ENCODE results near the gene CLEC4E.
"Not testable (repeated sequence)": the region's sequence is repeated elsewhere in the genome, so short reads cannot be mapped to it uniquely, and the experiment has no call there.

Gene CLEC4E

GRCh38 chr12:8554451-8555195, 13.9 kb upstream of the CLEC4E start:
- H3K4me3 ChIP-seq (ENCODE audit: low read length): no peak overlapping the region
- TF ChIP-seq ZNF274 (IDR thresholded peaks at IDR 0.05; ENCODE audit: low read depth, low read length): no peak

DNA sequence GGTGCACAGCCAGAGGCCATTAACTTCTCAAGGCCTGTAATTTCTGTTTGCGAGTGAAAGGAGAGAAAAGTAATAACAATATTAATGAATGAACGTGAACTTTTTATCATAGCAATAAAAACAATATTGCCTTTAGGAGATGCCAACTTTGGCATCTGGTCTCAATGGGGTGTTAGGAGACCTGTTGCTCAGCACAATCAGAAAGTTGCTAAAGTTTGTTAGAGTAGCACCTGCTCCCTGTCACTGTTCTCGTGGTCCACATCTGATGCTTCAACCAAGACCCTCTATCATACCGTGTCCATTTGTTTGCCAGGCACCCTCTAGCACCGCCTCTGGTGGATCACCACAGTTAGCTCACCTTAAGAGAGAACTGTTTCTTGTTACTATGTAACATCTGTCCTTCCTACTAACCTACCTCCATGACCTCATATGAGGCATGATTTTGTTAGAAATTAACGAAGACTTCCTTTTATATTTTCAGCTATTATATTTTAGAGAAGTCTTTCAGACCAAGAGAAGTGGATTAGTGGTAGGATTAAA, 12.5 kb upstream of the CLEC4E start:
- no peak overlapping the region for H3K4me3 ChIP-seq (ENCODE audit: low read length)
- no peak for TF ChIP-seq ZNF274 (IDR thresholded peaks at IDR 0.05; ENCODE audit: low read depth, low read length)

DNA sequence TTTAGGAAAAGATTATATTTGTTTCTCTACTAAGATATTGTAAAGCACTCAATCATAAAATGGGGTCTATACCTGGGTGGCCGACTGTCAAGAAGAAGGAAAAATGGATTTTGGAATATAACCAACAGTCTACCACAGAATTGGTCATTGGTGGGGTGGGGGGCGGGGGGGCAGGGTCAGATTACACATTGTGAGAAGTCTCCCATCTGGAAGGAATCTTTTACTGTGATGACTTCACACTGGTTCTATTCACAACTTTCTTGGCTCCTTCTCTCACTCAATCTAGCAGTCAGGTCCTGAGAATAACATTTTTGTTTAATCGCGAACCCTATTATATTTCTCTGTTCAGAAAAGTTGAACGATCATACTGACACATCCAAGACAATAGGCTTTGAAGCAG, 8.7 kb upstream of the CLEC4E start:
- TF ChIP-seq ZNF274 (IDR thresholded peaks at IDR 0.05; ENCODE audit: low read depth, low read length): no peak
- H3K4me3 ChIP-seq (ENCODE audit: low read length): no peak overlapping the region

- no peak overlapping the region for H3K4me3 ChIP-seq (ENCODE audit: low read length)
- TF ChIP-seq ZNF274 (IDR thresholded peaks at IDR 0.05; ENCODE audit: low read depth, low read length): no peak
These were observed 7.5 kb upstream of the CLEC4E start for GRCh38 chr12:8548192-8548591.

DNA sequence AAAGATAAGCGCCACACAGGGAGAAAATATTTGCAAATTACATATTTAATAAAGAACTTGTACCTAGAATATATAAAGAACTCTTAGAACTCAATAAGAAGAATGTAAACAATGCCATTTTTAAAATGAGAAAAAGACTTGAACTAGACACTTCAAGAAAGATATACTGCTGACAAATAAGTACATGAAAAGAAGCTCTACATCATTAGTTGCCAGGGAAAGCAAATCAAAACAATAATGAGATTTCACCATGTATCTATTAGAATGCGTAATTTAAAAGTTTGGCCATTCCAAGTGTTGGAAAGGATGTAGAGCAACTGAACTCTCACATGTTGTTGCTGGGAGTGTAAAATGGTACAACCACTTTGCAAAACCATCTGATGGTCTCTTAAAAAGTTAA, 6.9 kb upstream of the CLEC4E start:
- H3K4me3 ChIP-seq (ENCODE audit: low read length): no peak overlapping the region
- no peak for TF ChIP-seq ZNF274 (IDR thresholded peaks at IDR 0.05; ENCODE audit: low read depth, low read length)

GRCh38 chr12:8546591-8546990, 5.9 kb upstream of the CLEC4E start:
- TF ChIP-seq ZNF274 (IDR thresholded peaks at IDR 0.05; ENCODE audit: low read depth, low read length): no peak
- no peak overlapping the region for H3K4me3 ChIP-seq (ENCODE audit: low read length)

DNA sequence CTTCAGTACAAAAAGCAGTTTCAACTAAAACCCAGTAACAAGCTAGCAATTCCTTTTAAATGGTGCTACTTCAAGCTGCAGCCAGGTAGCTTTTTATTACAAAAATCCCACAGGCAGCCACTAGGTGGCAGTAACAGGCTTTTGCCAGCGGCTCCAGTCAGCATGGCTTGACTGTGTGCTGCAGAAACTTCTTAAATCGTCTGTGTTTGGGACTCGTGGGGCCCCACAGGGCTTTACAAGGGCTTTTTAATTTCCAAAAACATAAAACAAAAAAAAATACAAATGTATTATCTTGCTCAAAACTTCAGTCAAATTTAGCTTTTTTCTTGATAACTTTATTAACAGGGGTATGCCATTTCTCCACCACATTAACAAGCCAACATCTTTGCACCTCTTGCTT, 3.6 kb upstream of the CLEC4E start:
- no peak overlapping the region for H3K4me3 ChIP-seq (ENCODE audit: low read length)
- no peak for TF ChIP-seq ZNF274 (IDR thresholded peaks at IDR 0.05; ENCODE audit: low read depth, low read length)

DNA sequence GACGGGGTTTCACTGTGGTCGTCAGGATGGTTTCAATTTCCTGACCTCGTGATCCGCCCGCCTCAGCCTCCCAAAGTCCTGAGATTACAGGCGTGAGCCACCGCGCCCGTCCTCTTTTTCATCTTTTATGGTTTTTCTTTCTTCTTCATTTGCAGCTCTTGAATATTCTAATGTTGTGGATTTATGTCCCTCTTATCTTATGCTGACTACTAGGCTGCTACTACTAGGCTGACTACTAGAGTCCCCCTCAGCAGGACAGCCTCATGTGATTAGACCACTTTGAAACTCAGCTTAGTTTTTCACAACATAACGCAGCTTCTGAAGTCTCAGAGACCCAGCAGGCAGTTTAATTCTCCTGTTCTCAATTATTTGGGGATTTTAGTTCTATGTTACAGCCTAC, 857 bp upstream of the CLEC4E start:
- no peak overlapping the region for H3K4me3 ChIP-seq (ENCODE audit: low read length)
- no peak for TF ChIP-seq ZNF274 (IDR thresholded peaks at IDR 0.05; ENCODE audit: low read depth, low read length)

DNA sequence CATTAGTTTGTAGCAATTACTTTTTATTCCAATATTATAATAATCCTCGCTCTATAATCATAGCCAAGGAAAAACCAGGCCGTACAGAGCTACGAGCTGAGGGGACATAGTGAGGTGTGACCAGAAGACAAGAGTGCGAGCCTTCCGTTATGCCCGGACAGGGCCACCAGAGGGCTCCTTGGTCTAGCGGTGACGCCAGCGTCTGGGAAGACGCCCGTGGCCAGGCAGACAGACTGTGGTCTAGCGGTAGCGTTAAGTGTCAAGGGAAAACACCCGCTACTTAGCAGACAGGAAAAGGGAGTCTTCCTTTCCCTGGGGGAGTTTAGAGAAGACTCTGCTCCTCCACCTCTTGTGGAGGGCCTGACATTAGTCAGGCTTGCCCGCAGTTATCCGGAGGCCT, 2.9 kb downstream of the CLEC4E start:
- H3K4me3 ChIP-seq (ENCODE audit: low read length): not testable (repeated sequence)

- H3K4me3 ChIP-seq (ENCODE audit: low read length): no peak overlapping the region
- TF ChIP-seq ZNF274 (IDR thresholded peaks at IDR 0.05; ENCODE audit: low read depth, low read length): no peak
These were observed 8.7 kb downstream of the CLEC4E start for GRCh38 chr12:8532045-8532444.

DNA sequence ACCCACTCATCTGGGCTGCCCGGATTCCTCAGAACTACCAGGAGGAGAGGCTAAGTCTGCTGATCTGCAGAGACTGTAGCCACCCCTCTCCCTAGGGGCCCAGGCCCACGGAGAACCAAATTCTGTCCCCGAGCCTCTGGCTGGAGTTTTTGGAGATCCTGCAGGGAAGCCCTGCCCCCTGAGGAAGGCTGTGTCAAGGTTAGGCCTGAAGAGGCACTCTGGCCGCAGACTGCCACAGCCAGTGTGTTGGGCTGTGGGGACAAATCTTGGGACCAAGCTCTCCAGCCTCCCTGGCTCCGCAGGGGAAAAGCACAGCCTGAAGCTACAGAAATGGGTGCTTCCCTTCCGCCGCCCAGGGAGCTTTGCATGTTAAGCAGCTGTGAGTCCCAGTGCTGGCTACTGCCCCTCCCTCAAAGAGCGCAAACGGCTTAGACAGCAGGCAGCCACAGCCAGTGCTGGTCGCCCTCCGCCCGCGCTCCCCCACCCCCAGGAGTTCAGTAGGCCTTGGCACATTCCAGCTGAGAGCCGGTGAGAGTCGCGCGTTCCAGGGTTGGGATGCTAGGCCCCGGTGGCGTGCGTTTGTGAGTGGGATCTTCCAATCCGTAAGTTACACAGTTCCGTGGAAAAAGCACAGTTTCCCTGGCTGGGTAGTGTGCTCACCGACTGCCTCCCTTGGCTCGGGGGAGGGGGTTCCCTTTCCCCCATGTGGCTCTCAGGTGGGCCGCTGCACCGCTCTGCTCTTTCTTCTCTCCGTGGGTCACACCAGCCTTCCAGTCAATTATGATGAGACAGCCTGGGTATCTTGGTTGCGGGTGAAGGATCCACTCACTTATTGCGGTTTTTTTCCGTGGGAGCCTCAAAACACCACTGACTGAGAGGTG, 13.2 kb downstream of the CLEC4E start:
- no peak for TF ChIP-seq ZNF274 (IDR thresholded peaks at IDR 0.05; ENCODE audit: low read depth, low read length)
- H3K4me3 ChIP-seq (ENCODE audit: low read length): no peak overlapping the region

DNA sequence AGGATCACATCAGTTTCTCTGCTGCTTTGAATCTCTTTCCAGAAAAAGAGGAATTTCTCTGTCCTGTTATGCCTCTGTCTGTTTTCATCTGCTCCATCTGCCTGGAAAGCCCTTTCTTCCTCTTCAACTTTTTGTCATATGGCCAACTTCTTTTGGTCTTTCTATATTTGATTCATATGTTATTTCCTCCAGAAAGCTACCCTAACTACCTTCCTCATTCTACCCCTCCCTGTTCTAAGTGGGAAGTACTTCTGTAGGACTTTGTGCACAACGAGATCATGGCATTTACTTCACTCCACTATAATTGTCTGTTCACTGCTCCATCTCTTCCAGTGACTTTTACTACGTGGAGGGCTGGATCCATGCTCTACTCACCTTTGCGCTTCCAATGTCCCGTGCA, 21.5 kb downstream of the CLEC4E start:
- TF ChIP-seq ZNF274 (IDR thresholded peaks at IDR 0.05; ENCODE audit: low read depth, low read length): no peak

GRCh38 chr12:8517971-8518370, 22.7 kb downstream of the CLEC4E start:
- H3K4me3 ChIP-seq (ENCODE audit: low read length): no peak overlapping the region
- no peak for TF ChIP-seq ZNF274 (IDR thresholded peaks at IDR 0.05; ENCODE audit: low read depth, low read length)

More for the DNA sequence above, 21.5 kb downstream of the CLEC4E start:
- no peak overlapping the region for H3K4me3 ChIP-seq (ENCODE audit: low read length)

DNA sequence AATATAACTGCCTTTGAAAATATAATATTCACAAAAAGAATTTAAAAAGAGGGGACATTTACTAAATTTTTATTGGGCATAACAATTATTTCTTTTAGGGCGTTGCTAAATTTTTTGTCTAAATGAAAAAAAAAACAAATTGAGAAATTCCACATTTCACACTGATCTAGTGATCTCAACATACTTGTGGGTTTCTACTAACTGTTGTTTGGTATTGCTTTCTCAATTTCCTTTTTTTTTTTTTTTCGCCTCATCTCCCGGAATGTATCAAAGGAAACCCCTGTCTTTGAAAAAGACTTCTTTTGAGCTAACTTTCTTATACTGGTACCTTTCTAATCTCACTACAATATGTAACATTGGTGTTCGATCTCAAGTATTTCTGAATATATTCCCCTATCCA, 27.4 kb downstream of the CLEC4E start, which contains the start of gene CLEC4D:
TSS of gene CLEC4D (plus strand) at position 248 of the 400 bp plus-strand sequence. CDS start 230 bp downstream, outside the sequence.
- H3K4me3 ChIP-seq (ENCODE audit: low read length): no peak within 1 kb of the TSS
- TF ChIP-seq ZNF274 (IDR thresholded peaks at IDR 0.05; ENCODE audit: low read depth, low read length): no peak
